Glomerular visceral epithelial cell (primary cell): ENCODE results near the gene CYYR1.

ENCODE experiments used
- DNase-seq: peaks from one replicate; pipeline ENCODE4 v3.0.0-alpha.2; 2016; ENCODE audit errors: extremely low spot score

The CYYR1 gene

GRCh38 chr21:26572702-26573381 lies at the start of gene CYYR1:
TSS of gene CYYR1 (minus strand) at chr21:26573286. CDS start at chr21:26572940, 346 bp downstream.
- peak; percentile 9 for DNase-seq

GRCh38 chr21:26617176-26617575 lies 44.1 kb upstream of the CYYR1 start:
- no peak for DNase-seq

DNA sequence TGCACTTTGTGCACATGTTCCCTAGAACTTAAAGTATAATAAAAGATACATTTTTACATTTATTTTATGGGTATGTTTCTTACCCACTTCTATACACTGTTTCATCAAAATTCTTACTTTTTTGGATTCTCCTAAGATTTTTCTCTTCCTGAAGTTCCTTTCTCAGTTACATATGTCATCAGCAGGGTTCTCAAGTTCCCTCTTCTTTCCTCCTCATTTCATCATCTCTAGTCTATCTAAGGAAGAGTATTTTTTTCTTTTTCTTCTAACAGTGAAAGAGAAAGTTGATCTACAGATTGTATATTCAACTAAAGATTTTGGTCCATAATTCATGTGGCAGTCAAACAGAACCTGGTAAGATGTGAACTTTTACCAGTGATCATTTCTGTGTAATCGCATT lies 41.2 kb upstream of the CYYR1 start:
- no peak for DNase-seq

GRCh38 chr21:26599261-26599660 lies 26.2 kb upstream of the CYYR1 start:
- DNase-seq = no peak

DNA sequence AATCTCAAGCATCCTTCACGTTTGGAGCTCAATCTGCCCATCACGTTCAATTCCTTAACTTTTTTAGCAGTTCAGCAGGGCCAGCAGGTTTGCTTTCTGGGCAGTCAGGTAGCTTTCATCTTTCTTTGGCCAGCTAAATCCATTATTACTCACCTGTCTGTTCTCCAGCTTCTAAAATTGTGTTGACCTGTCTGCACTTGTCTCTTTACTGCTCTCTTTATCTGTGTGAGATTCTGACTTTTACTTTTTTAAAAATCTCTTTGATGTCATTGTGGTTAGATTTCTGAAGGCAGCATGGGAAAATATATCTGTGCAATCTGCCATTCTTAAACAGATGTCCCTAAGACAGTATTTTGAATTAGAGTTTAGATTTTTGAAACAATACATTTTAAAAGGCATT lies 24.9 kb upstream of the CYYR1 start:
- no peak for DNase-seq

- no peak for DNase-seq
These were observed 23.9 kb upstream of the CYYR1 start for GRCh38 chr21:26597031-26597430.

- DNase-seq = no peak
These were observed 22.9 kb upstream of the CYYR1 start for GRCh38 chr21:26595971-26596370.

DNA sequence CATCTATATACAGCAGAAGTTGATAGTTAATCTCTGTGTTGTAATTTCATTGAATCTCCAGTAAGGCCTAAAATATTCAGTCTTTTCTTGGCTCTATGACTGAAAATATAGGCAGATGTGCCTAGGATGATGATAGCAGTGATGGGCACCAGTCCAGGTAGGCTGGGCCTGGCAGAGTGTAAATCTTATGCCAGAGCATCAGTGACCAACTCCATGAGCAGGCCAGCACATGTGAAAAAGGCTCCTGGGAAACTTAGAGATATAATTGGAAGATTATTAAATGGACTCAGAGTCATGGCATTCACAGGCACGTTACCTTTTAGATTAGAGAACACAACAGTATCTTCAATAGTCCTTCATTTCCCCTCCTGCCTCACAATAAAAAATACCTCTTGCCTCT lies 20.7 kb upstream of the CYYR1 start:
- DNase-seq = no peak

GRCh38 chr21:26591543-26591942 lies 18.5 kb upstream of the CYYR1 start:
- no peak for DNase-seq

GRCh38 chr21:26588446-26588845 lies 15.4 kb upstream of the CYYR1 start:
- no peak for DNase-seq

- peak; percentile 6 for DNase-seq
These were observed 14.7 kb upstream of the CYYR1 start for GRCh38 chr21:26587736-26588201.

- DNase-seq = no peak
These were observed 10.7 kb upstream of the CYYR1 start for GRCh38 chr21:26583769-26584168.

DNA sequence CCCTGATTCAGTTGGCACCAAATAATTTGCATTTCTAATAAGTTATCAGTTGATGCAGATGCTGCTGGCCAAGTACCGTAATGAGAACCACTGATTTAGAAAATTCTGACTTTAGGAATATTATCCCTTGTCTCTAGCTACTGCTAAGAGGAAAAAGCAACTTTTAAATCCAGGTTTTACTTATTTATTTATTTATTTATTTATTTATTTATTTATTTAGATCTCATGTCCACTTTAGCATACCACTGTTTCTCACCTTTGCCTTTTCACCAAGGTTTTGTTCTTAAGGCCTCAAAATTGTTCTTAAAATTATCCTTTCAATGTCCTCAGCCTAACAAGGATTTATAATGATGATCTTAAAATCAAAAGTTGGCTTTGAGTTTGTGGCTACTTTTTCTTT lies 8.7 kb upstream of the CYYR1 start:
- DNase-seq = no peak

DNA sequence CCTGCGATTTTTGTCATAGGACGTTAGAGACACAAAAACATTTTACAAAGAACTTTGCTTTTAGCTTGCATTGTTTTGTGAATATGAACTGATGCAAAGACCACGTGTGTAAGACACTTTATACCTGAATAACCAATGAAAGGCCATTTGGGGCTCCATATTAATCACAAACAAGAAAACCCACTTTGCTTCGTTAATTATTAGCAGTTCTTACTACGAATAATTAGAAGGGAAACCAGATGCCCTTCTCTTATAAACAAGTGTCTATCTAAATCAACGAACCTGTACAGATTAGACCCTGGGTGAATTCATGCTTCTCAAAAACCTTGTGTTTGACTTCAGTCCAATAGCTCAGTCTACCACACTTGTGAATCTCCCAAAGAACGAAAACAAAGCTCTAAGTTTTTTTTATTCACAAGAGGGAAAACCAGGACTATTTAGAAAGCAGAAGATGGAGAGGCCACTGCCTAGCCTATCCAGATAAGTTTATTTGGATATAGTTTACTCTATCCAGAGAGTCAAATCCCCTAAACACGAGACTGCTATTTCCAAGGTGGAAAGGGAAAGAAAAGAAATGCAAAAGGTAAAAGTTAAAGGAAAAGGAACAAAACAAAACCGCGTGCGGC lies 897 bp downstream of the CYYR1 start:
- DNase-seq = no peak

- DNase-seq = no peak
These were observed 2.9 kb downstream of the CYYR1 start for GRCh38 chr21:26570203-26570602.

GRCh38 chr21:26565546-26565945 lies 7.5 kb downstream of the CYYR1 start:
- DNase-seq = no peak

DNA sequence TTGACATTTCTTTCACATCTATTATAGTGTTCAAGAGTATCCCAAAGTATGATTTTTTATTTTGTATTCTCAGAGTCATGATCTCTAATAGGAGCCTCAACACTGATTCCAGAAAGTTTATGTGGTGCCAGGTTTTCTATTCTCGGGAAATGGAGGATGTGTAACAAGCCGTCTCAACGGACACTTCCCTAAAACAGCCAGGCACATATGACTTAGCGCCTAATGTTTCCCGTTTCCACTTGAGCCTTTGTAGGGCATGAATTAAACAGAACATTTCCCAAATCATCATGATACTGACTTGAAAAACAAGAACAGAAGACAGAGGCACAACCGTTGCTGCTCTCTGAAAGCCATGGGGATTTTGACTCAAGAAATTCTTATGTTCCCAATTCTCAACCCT lies 8.0 kb downstream of the CYYR1 start:
- DNase-seq = no peak

DNA sequence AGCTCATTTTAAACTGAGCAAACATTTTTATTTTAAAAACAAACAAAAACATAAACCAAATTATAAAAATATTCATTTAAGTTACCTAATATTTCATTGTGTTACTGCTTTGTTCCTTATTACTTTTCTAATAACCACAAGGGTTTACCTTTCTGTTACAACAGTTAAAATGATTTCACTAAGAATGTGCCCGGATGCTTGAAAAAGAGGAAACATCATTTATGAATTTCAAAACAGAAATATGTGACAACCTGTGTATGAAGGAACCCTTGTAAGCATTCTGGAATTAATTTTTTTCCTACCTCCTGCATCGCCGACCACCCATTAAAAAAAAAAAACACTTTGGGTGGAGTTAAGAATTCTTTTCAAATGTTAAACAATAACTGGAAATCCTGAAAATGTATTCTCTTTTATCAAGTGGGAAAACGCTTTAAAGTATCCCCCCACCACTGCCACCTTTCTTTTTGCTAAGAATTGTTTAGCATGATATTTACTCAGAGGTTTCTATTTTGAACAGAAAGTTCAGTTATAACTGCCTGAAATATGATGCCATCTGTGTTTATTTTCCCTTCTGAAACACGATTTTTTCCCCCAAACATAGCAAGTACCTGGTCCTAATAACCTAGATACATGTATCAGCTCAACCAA lies 9.1 kb downstream of the CYYR1 start:
- DNase-seq = no peak

GRCh38 chr21:26560612-26561011 lies 12.5 kb downstream of the CYYR1 start:
- DNase-seq = no peak

DNA sequence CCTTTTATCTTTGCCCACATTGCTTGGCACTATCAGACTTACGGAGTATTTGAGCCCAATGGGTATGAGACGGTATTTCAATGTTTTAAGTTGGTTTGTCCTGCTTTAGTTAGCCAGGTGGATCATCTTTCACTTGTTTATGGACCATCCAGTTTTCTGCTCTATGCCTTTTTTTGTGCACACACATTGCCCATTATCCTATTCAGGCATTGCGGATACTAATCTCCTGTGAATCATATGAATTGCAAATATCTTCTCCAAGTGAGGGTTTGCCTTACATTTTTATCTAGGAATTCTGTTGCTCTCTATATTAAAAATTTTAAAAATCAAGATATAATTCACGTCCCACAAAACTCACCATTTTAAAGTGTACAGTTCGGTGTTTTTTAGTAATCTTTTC lies 14.0 kb downstream of the CYYR1 start:
- no peak for DNase-seq

GRCh38 chr21:26557106-26557505 lies 16.0 kb downstream of the CYYR1 start:
- no peak for DNase-seq

- DNase-seq = no peak
These were observed 17.4 kb downstream of the CYYR1 start for GRCh38 chr21:26555540-26556146.

GRCh38 chr21:26554365-26554764 lies 18.7 kb downstream of the CYYR1 start:
- no peak for DNase-seq
